Ovary (tissue), 3 donors: Measurements from ENCODE around the gene TCIRG1.

Experiments
- EP300 ChIP-seq: sonication (generic); formaldehyde crosslinking; IDR thresholded peaks from one replicate; pipeline ENCODE4 v1.6.1; 2017; ENCODE audit warnings: antibody characterized with exemption
- POLR2A ChIP-seq: fragments of 450-650 bp; IDR thresholded peaks from one replicate; pipeline ENCODE4 v1.6.1; 2017; ENCODE audit warnings: antibody characterized with exemption, mild to moderate bottlenecking, moderate library complexity
- TF ChIP-seq, protein P1 (sequence below), 3 donors: fragments of 450-650 bp in 2 of 3; fragments of 200-600 bp in 1 of 3; IDR thresholded peaks; one replicate each; pipeline versions ENCODE4 v1.5.1 to v1.8.0; 2016 to 2022; ENCODE audit warnings: antibody characterized with exemption in 3 of 3, mild to moderate bottlenecking in 1 of 3
- donor health status: DM: no; HTN: no; CAD: no.

DNA sequence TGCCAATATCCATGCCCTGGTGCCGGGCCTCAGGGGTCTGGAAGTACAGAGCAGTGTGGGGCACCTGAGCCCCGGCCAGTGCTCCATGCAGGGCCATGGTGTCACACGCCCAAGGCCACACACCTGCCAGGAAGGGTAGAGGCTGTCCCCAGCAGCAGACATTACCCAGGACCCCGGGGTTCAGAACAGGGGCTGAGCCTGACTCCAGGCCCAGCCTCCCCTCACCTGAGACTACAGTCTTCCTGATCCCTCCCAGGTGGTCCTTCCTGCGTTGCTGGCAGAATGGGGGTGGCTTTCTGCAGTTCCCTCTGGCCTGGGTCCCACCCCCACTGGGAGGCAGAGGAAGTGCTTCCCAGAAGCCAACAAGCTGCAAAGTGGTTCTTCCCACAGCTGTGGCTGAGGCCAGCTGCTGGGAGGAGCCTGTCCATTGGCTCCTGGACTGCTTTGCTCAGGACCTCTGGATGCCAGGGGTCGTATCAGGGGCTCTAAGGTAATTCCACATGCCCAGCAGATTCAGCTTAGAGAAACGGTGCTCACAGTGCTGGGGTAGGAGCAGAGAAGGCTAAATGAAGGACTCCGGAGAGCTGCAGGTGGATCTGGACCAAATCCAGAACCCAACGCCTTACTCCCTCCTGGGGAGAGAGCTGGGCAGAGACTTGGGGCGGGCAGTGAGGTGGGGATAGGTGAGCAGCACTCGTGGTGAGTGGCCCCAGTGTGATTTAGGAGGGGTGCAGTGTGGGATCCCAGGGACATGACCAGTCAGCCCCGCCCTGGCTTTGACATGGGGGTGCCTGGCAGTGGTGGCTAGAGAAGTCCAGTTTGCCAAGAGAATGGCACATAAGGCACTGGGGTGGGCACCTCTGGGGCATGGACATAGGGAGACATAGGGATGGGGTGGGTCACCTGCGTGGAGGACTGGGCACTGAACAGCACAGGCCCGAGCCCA, 12.6 kb downstream of the TCIRG1 start:
- TF ChIP-seq, protein P1, sequence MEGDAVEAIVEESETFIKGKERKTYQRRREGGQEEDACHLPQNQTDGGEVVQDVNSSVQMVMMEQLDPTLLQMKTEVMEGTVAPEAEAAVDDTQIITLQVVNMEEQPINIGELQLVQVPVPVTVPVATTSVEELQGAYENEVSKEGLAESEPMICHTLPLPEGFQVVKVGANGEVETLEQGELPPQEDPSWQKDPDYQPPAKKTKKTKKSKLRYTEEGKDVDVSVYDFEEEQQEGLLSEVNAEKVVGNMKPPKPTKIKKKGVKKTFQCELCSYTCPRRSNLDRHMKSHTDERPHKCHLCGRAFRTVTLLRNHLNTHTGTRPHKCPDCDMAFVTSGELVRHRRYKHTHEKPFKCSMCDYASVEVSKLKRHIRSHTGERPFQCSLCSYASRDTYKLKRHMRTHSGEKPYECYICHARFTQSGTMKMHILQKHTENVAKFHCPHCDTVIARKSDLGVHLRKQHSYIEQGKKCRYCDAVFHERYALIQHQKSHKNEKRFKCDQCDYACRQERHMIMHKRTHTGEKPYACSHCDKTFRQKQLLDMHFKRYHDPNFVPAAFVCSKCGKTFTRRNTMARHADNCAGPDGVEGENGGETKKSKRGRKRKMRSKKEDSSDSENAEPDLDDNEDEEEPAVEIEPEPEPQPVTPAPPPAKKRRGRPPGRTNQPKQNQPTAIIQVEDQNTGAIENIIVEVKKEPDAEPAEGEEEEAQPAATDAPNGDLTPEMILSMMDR (IDR thresholded peaks at IDR 0.05): no peak
- TF ChIP-seq POLR2A (no peak), EP300 (no peak)
